SH-SY5Y (cell line): Measurements from ENCODE around the gene ZNF146.

Experiments used
- GATA2 ChIP-seq: IDR thresholded peaks from 2 replicates; pipeline ENCODE4 v1.6.1; 2011; ENCODE audit warnings: mild to moderate bottlenecking, low read depth, low read length
- GATA3 ChIP-seq: IDR thresholded peaks from 2 replicates; pipeline ENCODE4 v1.6.1; 2011; ENCODE audit warnings: low read depth, mild to moderate bottlenecking, low read length, moderate library complexity

DNA sequence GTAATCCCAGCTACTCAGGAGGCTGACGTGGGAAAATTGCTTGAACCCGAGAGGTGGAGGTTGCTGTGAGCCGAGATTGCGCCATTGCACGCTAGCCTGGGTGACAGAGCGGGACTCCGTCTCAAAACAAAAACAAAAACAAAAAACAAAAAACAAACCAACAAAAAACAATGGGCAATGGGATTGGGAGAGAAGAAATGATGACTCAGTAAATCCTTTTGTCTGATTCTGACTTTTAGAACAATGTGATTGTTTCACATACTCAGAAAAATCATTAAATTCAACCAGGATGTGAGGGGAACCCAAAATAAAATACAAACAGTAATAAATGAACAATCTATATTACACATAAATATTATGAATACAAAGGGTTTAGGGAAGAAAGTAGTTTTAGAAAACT lies 5.5 kb upstream of the ZNF146 start:
- no peak for TF ChIP-seq GATA2
- TF ChIP-seq GATA3: no peak
